HEK293T (cell line): ENCODE results near the gene ODAPH.
"Not testable (repeated sequence)": the region's sequence is repeated elsewhere in the genome, so short reads cannot be mapped to it uniquely, and the experiment has no call there.

Experiments
- CTCF ChIA-PET: fragments of 350-600 bp; formaldehyde crosslinking; extraction: SDS; loops from one replicate; lab custom pipeline; 2021; ENCODE audit warnings: antibody characterized with exemption, inconsistent platforms; lab: Yijun Ruan, JAX
- POLR2A ChIA-PET: fragments of 350-600 bp; formaldehyde crosslinking; extraction: SDS; loops from one replicate; lab custom pipeline; 2020; ENCODE audit warnings: antibody characterized with exemption, inconsistent platforms; lab: Yijun Ruan, JAX
- DNase-seq: peaks from one replicate; pipeline ENCODE4 v3.0.0; 2012; ENCODE audit warnings: mixed read lengths; ENCODE audit errors: extremely low spot score
- ARNT ChIP-seq: fragments of 450-650 bp; IDR thresholded peaks from 2 replicates; pipeline ENCODE4 v1.6.1; 2017; ENCODE audit warnings: mild to moderate bottlenecking
- BHLHE40 ChIP-seq: fragments of 450-650 bp; IDR thresholded peaks from 2 replicates; pipeline ENCODE4 v1.6.1; 2016; ENCODE audit warnings: mild to moderate bottlenecking, moderate library complexity, borderline replicate concordance
- CTBP1 ChIP-seq: fragments of 450-650 bp; IDR thresholded peaks from 2 replicates; pipeline ENCODE4 v1.6.1; 2016; ENCODE audit warnings: borderline replicate concordance
- ELF4 ChIP-seq: fragments of 450-650 bp; IDR thresholded peaks from 2 replicates; pipeline ENCODE4 v1.6.1; 2017; ENCODE audit warnings: antibody characterized with exemption
- FOXA1 ChIP-seq: fragments of 450-650 bp; IDR thresholded peaks from 2 replicates; pipeline ENCODE4 v1.6.1; 2016; ENCODE audit warnings: mild to moderate bottlenecking
- FOXK2 ChIP-seq: fragments of 450-650 bp; IDR thresholded peaks from 2 replicates; pipeline ENCODE4 v1.6.1; 2016; ENCODE audit warnings: mild to moderate bottlenecking
- FOXM1 ChIP-seq: fragments of 450-650 bp; IDR thresholded peaks from 2 replicates; pipeline ENCODE4 v1.6.1; 2017; ENCODE audit warnings: mild to moderate bottlenecking, borderline replicate concordance
- HDGF ChIP-seq: fragments of 450-650 bp; IDR thresholded peaks from 2 replicates; pipeline ENCODE4 v1.6.1; 2017; ENCODE audit warnings: antibody characterized with exemption, borderline replicate concordance
- L3MBTL2 ChIP-seq: fragments of 450-650 bp; conservative IDR thresholded peaks from 2 replicates; pipeline ENCODE4 v1.6.1; 2016; ENCODE audit warnings: mild to moderate bottlenecking
- LEF1 ChIP-seq: fragments of 450-650 bp; IDR thresholded peaks from 2 replicates; pipeline ENCODE4 v1.6.1; 2017; ENCODE audit warnings: mild to moderate bottlenecking, borderline replicate concordance
- NFRKB ChIP-seq: fragments of 450-650 bp; IDR thresholded peaks from 2 replicates; pipeline ENCODE4 v1.6.1; 2016; ENCODE audit warnings: mild to moderate bottlenecking, moderate library complexity
- SP1 ChIP-seq: fragments of 450-650 bp; IDR thresholded peaks from 2 replicates; pipeline ENCODE4 v1.6.1; 2017
- SUZ12 ChIP-seq: fragments of 450-650 bp; IDR thresholded peaks from 2 replicates; pipeline ENCODE4 v1.6.1; 2016; ENCODE audit warnings: mild to moderate bottlenecking
- TARDBP ChIP-seq: fragments of 450-650 bp; IDR thresholded peaks from 2 replicates; pipeline ENCODE4 v1.6.1; 2016
- ZNF384 ChIP-seq: fragments of 450-650 bp; IDR thresholded peaks from 2 replicates; pipeline ENCODE4 v1.6.1; 2016
- TF ChIP-seq, protein P1 (sequence below): fragments of 450-650 bp; IDR thresholded peaks from 2 replicates; pipeline ENCODE4 v1.6.1; 2016

ODAPH gene, protein sequence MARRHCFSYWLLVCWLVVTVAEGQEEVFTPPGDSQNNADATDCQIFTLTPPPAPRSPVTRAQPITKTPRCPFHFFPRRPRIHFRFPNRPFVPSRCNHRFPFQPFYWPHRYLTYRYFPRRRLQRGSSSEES

DNA sequence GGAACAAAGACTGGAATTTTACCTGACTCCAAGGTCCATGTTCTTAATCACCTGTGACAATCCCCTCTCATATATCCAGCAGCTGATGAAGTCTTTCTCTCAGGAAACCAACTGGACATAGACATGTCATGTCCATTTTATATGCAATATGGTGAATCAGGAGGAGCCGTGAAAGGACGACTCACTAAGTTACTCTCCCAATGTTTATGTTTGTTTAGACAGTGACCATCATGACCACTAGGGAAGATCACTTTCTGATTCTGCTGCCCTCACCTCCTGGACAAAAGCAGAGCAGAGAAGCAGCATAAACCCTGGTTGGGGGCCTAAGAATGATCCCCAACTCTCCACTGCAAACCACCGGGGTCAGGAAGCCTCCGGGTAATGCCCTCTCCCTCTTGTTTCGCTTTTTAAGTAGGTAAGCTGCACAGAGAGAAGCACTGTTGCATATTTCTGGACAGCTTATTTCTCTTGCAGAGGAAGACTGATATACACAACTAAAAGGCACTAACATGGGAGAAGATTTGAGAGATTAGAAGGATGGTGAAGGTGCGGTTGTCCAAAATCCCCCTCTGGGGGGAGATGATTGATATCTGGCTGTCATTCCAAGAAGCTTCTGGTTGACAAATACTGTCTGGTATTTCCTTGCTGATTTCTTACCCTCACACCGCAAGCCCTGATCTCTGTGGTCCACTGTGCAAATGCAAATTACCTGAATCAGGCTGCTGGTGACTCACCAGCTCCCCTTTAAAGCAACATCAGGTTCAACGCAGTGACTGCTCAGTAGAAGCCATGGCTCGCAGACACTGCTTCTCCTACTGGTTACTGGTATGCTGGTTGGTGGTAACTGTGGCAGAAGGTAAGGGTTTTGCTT, at the start of gene ODAPH:
TSS of gene ODAPH (plus strand) at position 773 of the 871 bp plus-strand sequence. CDS start at position 790, 17 bp downstream.
- no peak for TF ChIP-seq LEF1
- TF ChIP-seq ZNF384, result no peak
- TF ChIP-seq TARDBP, result no peak
- TF ChIP-seq CTBP1, result no peak
- no peak for TF ChIP-seq FOXA1
- no peak for TF ChIP-seq FOXM1
- no peak for TF ChIP-seq SP1
- no peak for TF ChIP-seq L3MBTL2
- TF ChIP-seq, protein P1, sequence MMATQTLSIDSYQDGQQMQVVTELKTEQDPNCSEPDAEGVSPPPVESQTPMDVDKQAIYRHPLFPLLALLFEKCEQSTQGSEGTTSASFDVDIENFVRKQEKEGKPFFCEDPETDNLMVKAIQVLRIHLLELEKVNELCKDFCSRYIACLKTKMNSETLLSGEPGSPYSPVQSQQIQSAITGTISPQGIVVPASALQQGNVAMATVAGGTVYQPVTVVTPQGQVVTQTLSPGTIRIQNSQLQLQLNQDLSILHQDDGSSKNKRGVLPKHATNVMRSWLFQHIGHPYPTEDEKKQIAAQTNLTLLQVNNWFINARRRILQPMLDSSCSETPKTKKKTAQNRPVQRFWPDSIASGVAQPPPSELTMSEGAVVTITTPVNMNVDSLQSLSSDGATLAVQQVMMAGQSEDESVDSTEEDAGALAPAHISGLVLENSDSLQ, result no peak
- TF ChIP-seq FOXK2, result no peak
- ChIA-PET POLR2A (interaction anchor here (1.2 to 2.0 kb wide), 2 partner anchors 42 to 169 kb away, joined by 3 to 8 read pairs; partner anchors contain the start of genes RCHY1, THAP6 and USO1), CTCF (interaction anchor here (0.7 to 0.8 kb wide), 3 partner anchors 12 to 547 kb away, joined by 3 read pairs; no protein-coding TSS in a partner anchor)
- peak; percentile 16 for DNase-seq

DNA sequence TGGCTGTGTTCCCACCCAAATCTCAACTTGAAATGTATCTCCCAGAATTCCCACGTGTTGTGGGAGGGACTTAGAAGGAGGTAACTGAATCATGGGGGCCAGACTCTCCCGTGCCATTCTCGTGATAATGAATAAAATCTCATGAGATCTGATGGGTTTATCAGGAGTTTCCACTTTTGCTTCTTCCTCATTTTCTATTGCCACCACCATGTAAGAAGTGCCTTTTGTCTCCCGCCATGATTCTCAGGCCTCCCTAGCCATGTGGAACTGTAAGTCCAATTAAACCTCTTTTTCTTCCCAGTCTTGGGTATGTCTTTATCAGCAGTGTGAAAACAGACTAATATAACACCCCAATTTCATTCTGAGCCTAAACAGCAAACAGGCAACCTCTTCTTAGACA, 46.3 kb upstream of the ODAPH start:
- DNase-seq, POLR2A ChIA-PET, CTCF ChIA-PET: not testable (repeated sequence)
- TF ChIP-seq L3MBTL2, result 0 out of 2 replicates have a peak, but pooled peaks have one; percentile 23

DNA sequence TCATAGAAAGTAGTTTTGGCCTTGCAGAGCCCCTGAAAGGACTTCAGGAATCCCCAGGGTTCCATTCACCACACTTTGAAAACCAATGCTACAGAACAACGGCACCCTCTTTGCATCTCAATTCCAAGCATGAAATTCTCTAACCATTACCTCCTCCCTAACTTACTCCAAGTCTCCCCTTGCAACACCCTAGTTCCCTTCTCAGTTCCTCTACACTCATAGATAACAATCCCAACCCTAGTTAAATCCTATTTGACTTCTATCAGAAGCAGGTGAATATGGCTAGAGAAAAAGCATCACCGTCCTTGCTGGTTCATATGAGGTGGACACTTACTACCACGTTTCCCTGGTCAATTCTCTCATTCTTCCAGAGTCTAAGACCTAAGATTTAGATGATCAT, 44.0 kb upstream of the ODAPH start:
- CTCF ChIA-PET, result no interaction called here
- no peak for DNase-seq
- POLR2A ChIA-PET, result no interaction called here
- TF ChIP-seq HDGF (no peak), L3MBTL2 (no peak), CTBP1 (no peak), LEF1 (no peak), BHLHE40 (no peak), FOXA1 (no peak), SUZ12 (no peak), NFRKB (no peak), SP1 (no peak), ELF4 (no peak), ARNT (no peak), FOXM1 (no peak)
- TF ChIP-seq, protein P1, result no peak

DNA sequence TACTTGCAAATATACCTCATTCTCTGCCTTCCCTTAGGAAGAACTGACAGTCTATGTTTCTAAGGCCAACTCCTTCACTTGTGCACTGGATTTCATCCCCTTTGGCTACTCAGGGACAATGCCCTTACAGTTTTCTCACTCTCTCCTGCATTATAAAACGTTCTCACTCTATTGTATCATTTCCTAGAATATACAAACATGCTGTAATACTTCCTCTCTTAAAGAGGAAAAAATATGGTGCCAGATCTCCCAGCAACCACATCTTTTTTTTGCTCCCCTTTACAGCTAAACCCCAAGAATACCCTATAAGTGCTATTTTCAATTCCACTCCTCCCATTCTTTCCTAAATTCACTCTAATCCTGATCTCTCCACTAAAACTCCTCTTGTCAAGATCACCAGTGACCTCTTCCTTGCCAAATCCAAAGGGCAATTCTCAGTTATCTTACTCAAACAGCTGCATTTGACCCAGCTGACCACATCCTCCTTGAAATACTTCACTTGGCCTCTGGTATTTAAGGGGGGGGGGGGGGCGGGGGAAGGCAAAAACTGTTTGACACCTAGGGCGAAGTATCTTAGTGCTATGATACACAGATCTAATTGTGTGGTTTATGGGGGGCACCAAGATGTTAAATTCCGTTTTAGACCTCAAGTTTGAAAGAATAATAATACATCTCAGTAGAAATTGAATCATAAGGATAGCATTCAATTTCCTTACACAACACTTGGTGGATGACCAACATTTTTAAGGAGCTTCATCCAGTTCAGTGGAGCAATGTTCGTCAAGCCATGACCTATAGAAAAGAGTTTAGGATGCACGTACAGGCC, 43.3 kb upstream of the ODAPH start:
- ChIA-PET CTCF (interaction anchor here (1.5 kb wide), 1 partner anchor 15 kb away, joined by 3 read pairs; no protein-coding TSS in a partner anchor), POLR2A (interaction anchor here (0.8 to 2.1 kb wide), 2 partner anchors 19 to 44 kb away, joined by 3 to 8 read pairs; partner anchors contain the start of gene ODAPH)
- TF ChIP-seq CTBP1, result no peak
- no peak for TF ChIP-seq FOXK2
- no peak for TF ChIP-seq ARNT
- no peak for TF ChIP-seq FOXM1
- TF ChIP-seq LEF1, result no peak
- TF ChIP-seq ELF4, result no peak
- DNase-seq, result no peak

DNA sequence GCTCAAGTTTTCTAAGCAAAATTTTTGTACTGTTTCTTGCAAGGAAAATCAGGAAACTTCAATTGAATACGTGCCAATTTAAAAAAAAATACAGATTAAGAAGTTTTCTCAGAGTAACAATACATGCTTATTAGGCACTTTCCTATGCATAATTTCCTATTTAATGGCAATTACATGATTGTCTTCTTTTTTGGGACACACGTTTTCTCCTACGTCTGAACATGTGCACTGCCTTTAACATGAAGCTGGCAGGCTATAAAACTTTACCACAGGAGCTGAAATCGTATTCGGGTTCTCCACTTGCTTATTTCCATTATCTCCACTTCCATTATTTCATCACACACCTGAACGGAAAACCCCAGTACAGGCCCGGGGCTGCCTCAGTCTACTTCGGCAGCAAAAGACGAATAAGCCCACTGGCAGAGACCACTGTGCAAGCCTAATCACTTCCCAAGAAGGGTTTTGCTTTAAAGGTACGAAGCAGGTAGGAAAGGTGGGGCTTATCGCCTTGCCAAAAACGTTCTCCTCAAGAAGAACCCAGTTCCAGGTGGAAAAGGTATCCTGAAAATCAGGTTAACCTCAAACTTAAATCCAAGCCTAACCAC, 42.2 kb upstream of the ODAPH start:
- CTCF ChIA-PET, result interaction anchor here (1.3 to 1.5 kb wide), 2 partner anchors 14 to 29 kb away, joined by 3 read pairs; no protein-coding TSS in a partner anchor

More for the DNA sequence above, 42.2 kb upstream of the ODAPH start:
- DNase-seq, result no peak
- peak; percentile 75 for TF ChIP-seq L3MBTL2
- TF ChIP-seq LEF1, result no peak
- POLR2A ChIA-PET, result interaction anchor here (1.1 to 2.1 kb wide), 9 partner anchors 8 to 579 kb away, joined by 3 to 12 read pairs (median 5); partner anchors contain the start of gene ODAPH
